ENCODE results near the gene HIKESHI. TPM values are rescaled to one million over a fixed set of nuclear protein-coding genes. Genes with fewer than 3 reads are reported as not detected.
"Not testable (repeated sequence)": the region's sequence is repeated elsewhere in the genome, so short reads cannot be mapped to it uniquely, and the experiment has no call there.

The HIKESHI gene
- total and polyA plus RNA-seq, 7 donors = 39.6 to 74.9 (median 45.7) TPM

GRCh38 chr11:86337227-86337626 lies 35.2 kb downstream of the HIKESHI start:
- Histone ChIP-seq H3K27ac (no peak overlapping the region), H3K9me3 (no peaks in the 10 kb centered on the region), H3K4me1 (no peaks in the 10 kb centered on the region), H3K27me3 (ENCODE audit: insufficient read depth in 3 of 3, low read length in 2 of 3) (no peaks in the 10 kb centered on the region), H3K36me3 (ENCODE audit: insufficient read depth in 1 of 2, low read depth in 1 of 2) (peaks cover 0 to 32% of the 10 kb centered on the region in 2 donors), H3K4me3 (no peak overlapping the region)
- WGBS, 3 donors = 94 to 97% (median 96%) methylated on average over 2 of the region's 2 CpGs
- DNase-seq (no peak), ATAC-seq (no peak)
- intact Hi-C loops (cut with DNase I) = no loop called here
- no peak for TF ChIP-seq CTCF (IDR thresholded peaks at IDR 0.05)

- no peak overlapping the region for H3K27ac ChIP-seq
- DNase-seq (no peak), ATAC-seq (peak in 1 of 4 donors; percentile 40)
- H3K9me3 ChIP-seq = no peaks in the 10 kb centered on the region
- no peak for TF ChIP-seq CTCF (IDR thresholded peaks at IDR 0.05)
- WGBS, 3 donors = 90 to 96% (median 93%) methylated on average over 3 of the region's 3 CpGs
- intact Hi-C loops (cut with DNase I) = no loop called here
- no peak overlapping the region for H3K4me3 ChIP-seq
- no peaks in the 10 kb centered on the region for H3K4me1 ChIP-seq
- peaks cover 0 to 37% of the 10 kb centered on the region in 2 donors for H3K36me3 ChIP-seq (ENCODE audit: insufficient read depth in 1 of 2, low read depth in 1 of 2)
- H3K27me3 ChIP-seq (ENCODE audit: insufficient read depth in 3 of 3, low read length in 2 of 3) = no peaks in the 10 kb centered on the region
Measured at GRCh38 chr11:86341382-86341781, 39.3 kb downstream of the HIKESHI start.

- no peak for DNase-seq
- intact Hi-C loops (cut with DNase I) = no loop called here
- no peaks in the 10 kb centered on the region for H3K9me3 ChIP-seq
- peaks cover 0 to 37% of the 10 kb centered on the region in 2 donors for H3K36me3 ChIP-seq (ENCODE audit: insufficient read depth in 1 of 2, low read depth in 1 of 2)
- no peak overlapping the region for H3K27ac ChIP-seq
- no peak for ATAC-seq
- no peak overlapping the region for H3K4me3 ChIP-seq
- no peaks in the 10 kb centered on the region for H3K4me1 ChIP-seq
- 83 to 93% (median 85%) methylated on average over 3 of the region's 3 CpGs for WGBS, 3 donors
- TF ChIP-seq CTCF (IDR thresholded peaks at IDR 0.05) = no peak
- H3K27me3 ChIP-seq (ENCODE audit: insufficient read depth in 3 of 3, low read length in 2 of 3) = no peaks in the 10 kb centered on the region
Measured at GRCh38 chr11:86346513-86346912, 44.5 kb downstream of the HIKESHI start.

GRCh38 chr11:86355256-86355655 lies 53.2 kb downstream of the HIKESHI start:
- intact Hi-C loops (cut with DNase I) = no loop called here
- WGBS, 3 donors = 71 to 79% (median 73%) methylated on average over 4 of the region's 4 CpGs
- Histone ChIP-seq H3K27ac (no peak overlapping the region), H3K4me1 (no peaks in the 10 kb centered on the region), H3K27me3 (ENCODE audit: insufficient read depth in 3 of 3, low read length in 2 of 3) (no peaks in the 10 kb centered on the region), H3K9me3 (no peaks in the 10 kb centered on the region), H3K4me3 (no peak overlapping the region), H3K36me3 (ENCODE audit: insufficient read depth in 1 of 2, low read depth in 1 of 2) (no peaks in the 10 kb centered on the region)
- no peak for TF ChIP-seq CTCF (IDR thresholded peaks at IDR 0.05)
- DNase-seq (no peak), ATAC-seq (no peak)

- H3K27me3 ChIP-seq (ENCODE audit: insufficient read depth in 3 of 3, low read length in 2 of 3); ATAC-seq; H3K9me3 ChIP-seq; H3K4me1 ChIP-seq; H3K27ac ChIP-seq; intact Hi-C loops (cut with DNase I); H3K36me3 ChIP-seq (ENCODE audit: insufficient read depth in 1 of 2, low read depth in 1 of 2); H3K4me3 ChIP-seq; DNase-seq: not testable (repeated sequence)
- 73 to 78% (median 74%) methylated on average over 4 of the region's 4 CpGs for WGBS, 3 donors
Measured at GRCh38 chr11:86357412-86357811, 55.4 kb downstream of the HIKESHI start.
